Thoracic aorta (tissue), 2 donors: Measurements from ENCODE around the gene C9orf78. TPM values are rescaled to one million over a fixed set of nuclear protein-coding genes. Genes with fewer than 3 reads are reported as not detected.

Experiments
- ATAC-seq: fragments of 150-250 bp; one replicate; pipeline ENCODE4 v1.8.0; 2017; ENCODE audit warnings: low read depth; ENCODE audit not compliant: insufficient number of reproducible peaks, low FRiP score
- DNase-seq: peaks from one replicate; pipeline ENCODE4 v3.0.0-alpha.2; 2020; ENCODE audit warnings: low spot score
- H3K27ac ChIP-seq, 2 donors: fragments of 200-600 bp; sonication (generic); 1 replicate in 1 of 2; 2 replicates in 1 of 2; pipeline ENCODE4 v1.5.1; 2016; ENCODE audit warnings: mild to moderate bottlenecking in 2 of 2, moderate library complexity in 2 of 2
- H3K27me3 ChIP-seq: fragments of 200-600 bp; sonication (generic); replicated peaks from 2 replicates; pipeline ENCODE4 v1.6.0; 2016; ENCODE audit warnings: mild to moderate bottlenecking; ENCODE audit not compliant: insufficient read depth
- H3K36me3 ChIP-seq: fragments of 200-600 bp; sonication (generic); one replicate; pipeline ENCODE4 v1.5.1; 2016
- H3K4me1 ChIP-seq, 2 donors: fragments of 200-600 bp; sonication (generic); 1 replicate in 1 of 2; 2 replicates in 1 of 2; pipeline versions ENCODE4 v1.5.1 to v1.6.0; 2016; ENCODE audit warnings: low read depth in 2 of 2, mild to moderate bottlenecking in 1 of 2; ENCODE audit not compliant: control insufficient read depth in 1 of 2
- H3K4me3 ChIP-seq: fragments of 200-600 bp; sonication (generic); 2 replicates; pipeline ENCODE4 v1.5.1; 2016; ENCODE audit warnings: mild to moderate bottlenecking
- H3K9me3 ChIP-seq: fragments of 200-600 bp; sonication (generic); 2 replicates; pipeline ENCODE4 v1.5.1; 2016
- CTCF ChIP-seq: fragments of 200-600 bp; sonication (generic); IDR thresholded peaks from one replicate; pipeline ENCODE4 v1.5.1; 2019; ENCODE audit warnings: antibody characterized with exemption
- total RNA-seq, 2 donors: library from RNA; depleted of rRNA; stranded (reverse); fragments of >200 nt; gene quantifications; one replicate each; pipeline versions ENCODE4 v1.1.0 to v1.2.3, GENCODE V29; 2016

Gene C9orf78
- total RNA-seq: 100 to 1,000 TPM in 1 of 2 donors, 10 to 100 TPM in 1; 47.8 to 140 TPM

DNA sequence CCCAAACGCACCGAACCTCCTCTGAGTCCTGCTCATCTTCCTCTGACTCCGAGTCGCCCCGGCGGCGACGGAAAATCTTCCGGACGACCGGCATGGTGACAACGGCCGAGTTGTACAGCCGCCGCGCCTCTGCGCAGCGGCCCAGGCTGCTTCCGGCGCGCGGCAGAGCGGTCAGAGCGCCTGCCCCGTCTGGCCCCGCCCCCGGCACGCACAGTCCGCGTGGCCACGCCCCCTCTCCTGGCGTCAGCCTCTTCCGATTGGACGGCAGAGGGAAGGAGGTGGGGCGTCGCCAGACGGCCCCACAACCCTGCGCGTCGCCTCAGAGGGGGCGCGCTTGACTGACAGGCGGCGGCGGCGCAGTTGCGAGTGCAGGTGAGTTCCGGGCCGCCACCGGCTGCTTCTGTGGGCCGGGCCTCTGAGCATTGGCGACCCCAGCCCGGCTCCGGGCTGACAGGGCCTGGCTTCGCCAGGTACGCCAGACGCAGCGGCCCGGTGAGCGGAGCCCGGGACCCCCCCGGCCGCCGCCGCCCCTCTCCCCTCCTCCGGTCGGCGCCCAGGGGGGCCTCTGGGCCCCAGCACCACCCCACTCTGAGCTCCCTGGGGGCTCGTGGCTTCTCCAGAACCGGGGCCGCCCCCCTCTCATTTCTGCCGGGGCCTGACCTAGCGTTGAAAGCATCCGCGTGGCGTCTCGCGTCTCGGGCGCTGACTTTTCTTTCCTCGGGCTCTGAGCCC is at the start of gene C9orf78, which contains the start of gene USP20:
Gene C9orf78 (minus strand): TSS at position 148 of the 732 bp plus-strand sequence. CDS start 54 bp downstream, at position 94.
Gene USP20 (plus strand): TSS at position 331 of the 732 bp plus-strand sequence. CDS start 17,098 bp downstream, outside the sequence.
- DNase-seq: peak; percentile 83
- Histone ChIP-seq H3K4me1 (peaks cover 32 to 54% of the 10 kb centered on the region in 2 donors), H3K27ac (peak within 1 kb of the TSS; percentile 92 to 95), H3K36me3 (peaks cover 17% of the 10 kb centered on the region), H3K4me3 (peak within 1 kb of the TSS; percentile 86), H3K27me3 (no peaks in the 10 kb centered on the region), H3K9me3 (no peaks in the 10 kb centered on the region)
- ATAC-seq: peak; percentile 93
- TF ChIP-seq CTCF: no peak

DNA sequence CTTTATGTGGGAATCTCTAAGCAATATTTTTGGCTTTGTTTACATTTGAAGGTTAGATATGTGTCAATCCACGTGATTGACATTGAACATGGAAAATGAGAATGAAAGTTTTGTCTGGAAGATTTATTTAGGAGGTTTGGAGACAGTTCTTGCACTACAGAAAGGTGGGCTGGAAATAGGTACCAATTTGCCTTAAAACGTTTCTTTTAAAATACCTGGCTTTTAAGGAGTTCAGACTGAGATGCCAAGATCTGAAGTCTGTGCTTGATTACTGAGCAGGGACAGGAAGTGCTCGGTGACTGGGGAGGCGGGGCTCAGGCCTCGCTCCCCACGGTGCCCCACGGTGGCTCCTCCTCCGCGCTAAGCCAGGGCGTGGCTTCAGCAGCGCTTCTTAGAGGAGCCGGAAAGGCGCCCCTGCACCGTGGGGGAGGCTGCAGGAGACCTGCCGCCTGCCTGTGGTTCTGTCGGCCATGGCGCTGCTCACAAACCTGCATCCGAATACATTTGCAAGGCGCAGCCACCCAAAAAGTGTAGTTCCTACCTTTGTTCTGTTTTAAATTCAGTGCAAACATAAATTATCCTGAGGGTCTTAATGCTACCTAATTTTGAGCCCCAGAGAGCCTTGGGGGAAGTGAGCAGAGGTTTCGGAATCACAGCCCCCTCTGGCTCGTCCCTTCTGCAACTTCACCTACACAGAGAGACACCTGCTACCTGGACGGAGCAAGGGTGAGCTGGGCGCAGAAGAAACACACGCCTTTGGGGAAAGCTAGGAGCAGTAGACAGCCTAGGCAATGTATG is 49.3 kb upstream of the C9orf78 start:
- Histone ChIP-seq H3K36me3 (peaks cover 8% of the 10 kb centered on the region), H3K9me3 (no peaks in the 10 kb centered on the region), H3K4me3 (peak overlapping the region; percentile 60), H3K4me1 (peaks cover 10 to 36% of the 10 kb centered on the region in 2 donors), H3K27ac (peak overlapping the region; percentile 75 to 89), H3K27me3 (no peaks in the 10 kb centered on the region)
- ATAC-seq: no peak
- TF ChIP-seq CTCF: no peak
- DNase-seq: peak; percentile 59

- DNase-seq (no peak), ATAC-seq (no peak)
- Histone ChIP-seq H3K27me3 (no peaks in the 10 kb centered on the region), H3K9me3 (no peaks in the 10 kb centered on the region), H3K4me3 (no peak overlapping the region), H3K36me3 (peaks cover 12% of the 10 kb centered on the region), H3K27ac (no peak overlapping the region), H3K4me1 (peaks cover 10 to 31% of the 10 kb centered on the region in 2 donors)
- no peak for TF ChIP-seq CTCF
Measured at GRCh38 chr9:129881547-129882324, 46.7 kb upstream of the C9orf78 start.

- DNase-seq: no peak
- TF ChIP-seq CTCF: no peak
- no peak overlapping the region for H3K27ac ChIP-seq
- H3K36me3 ChIP-seq: peaks cover 18% of the 10 kb centered on the region
- peaks cover 2 to 22% of the 10 kb centered on the region in 2 donors for H3K4me1 ChIP-seq
- H3K4me3 ChIP-seq: no peak overlapping the region
- H3K9me3 ChIP-seq: no peaks in the 10 kb centered on the region
- ATAC-seq: no peak
- H3K27me3 ChIP-seq: no peaks in the 10 kb centered on the region
Measured at GRCh38 chr9:129880654-129881546, 45.8 kb upstream of the C9orf78 start.
